ENCODE results near the gene APOL2. TPM values are rescaled to one million over a fixed set of nuclear protein-coding genes. Genes with fewer than 3 reads are reported as not detected.

Gene APOL2, protein sequence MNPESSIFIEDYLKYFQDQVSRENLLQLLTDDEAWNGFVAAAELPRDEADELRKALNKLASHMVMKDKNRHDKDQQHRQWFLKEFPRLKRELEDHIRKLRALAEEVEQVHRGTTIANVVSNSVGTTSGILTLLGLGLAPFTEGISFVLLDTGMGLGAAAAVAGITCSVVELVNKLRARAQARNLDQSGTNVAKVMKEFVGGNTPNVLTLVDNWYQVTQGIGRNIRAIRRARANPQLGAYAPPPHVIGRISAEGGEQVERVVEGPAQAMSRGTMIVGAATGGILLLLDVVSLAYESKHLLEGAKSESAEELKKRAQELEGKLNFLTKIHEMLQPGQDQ
- total RNA-seq: 18.8 and 19.3 TPM in 2 replicates
- long read RNA-seq, transcript APOL2-202 (5 exons, 2,551 nt): major isoform, 29 of 34 reads
- long read RNA-seq, partial matches to known transcripts: 0 of 34 reads
- long read RNA-seq, other reads (novel, unspliced or antisense): 4 of 34 reads

DNA sequence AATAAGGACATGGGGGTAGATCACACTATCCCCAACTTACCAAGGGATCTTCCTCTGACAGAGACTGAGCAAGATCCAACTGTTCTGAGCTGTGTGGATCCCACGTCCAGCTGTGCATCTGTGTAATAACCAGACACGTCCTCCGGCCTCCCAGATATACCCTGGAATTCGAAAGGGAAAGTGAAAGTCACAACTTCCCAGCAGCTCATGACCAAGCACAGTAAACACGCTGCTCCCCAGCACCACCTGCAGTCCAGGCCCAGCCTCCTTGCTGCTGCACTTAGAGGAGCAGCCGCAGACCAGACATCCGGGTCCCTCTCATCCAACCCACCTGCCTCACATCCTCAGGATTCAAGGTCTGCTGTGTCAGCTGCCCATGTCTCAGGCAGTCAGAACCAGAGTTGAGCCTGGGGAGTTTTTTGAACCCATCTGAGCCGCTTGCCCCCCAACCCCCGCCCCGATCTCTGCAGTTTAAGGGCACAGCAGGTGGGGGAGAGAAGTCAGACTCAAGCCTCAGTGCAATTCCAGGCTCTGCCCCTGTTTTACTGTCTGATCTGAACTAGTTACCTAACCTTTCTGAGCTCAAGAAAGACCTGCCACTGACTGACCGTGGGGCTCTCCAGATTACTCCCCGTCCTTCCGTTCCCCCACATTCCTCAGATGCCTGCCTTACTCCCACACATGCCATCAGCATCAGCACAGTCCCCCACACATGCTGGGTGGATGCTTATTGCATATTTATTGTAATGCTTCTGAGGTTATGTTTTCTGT lies at the start of gene APOL2:
Gene APOL2, minus strand, starts transcription at position 127 of the 771 bp plus-strand sequence. CDS start 6,365 bp downstream, outside the sequence.
- DNase-seq (ENCODE audit: low spot score, unreplicated experiment): peak; percentile 67
- TF ChIP-seq, protein P1, sequence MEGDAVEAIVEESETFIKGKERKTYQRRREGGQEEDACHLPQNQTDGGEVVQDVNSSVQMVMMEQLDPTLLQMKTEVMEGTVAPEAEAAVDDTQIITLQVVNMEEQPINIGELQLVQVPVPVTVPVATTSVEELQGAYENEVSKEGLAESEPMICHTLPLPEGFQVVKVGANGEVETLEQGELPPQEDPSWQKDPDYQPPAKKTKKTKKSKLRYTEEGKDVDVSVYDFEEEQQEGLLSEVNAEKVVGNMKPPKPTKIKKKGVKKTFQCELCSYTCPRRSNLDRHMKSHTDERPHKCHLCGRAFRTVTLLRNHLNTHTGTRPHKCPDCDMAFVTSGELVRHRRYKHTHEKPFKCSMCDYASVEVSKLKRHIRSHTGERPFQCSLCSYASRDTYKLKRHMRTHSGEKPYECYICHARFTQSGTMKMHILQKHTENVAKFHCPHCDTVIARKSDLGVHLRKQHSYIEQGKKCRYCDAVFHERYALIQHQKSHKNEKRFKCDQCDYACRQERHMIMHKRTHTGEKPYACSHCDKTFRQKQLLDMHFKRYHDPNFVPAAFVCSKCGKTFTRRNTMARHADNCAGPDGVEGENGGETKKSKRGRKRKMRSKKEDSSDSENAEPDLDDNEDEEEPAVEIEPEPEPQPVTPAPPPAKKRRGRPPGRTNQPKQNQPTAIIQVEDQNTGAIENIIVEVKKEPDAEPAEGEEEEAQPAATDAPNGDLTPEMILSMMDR (IDR thresholded peaks at IDR 0.05; ENCODE audit: unreplicated experiment): peak; percentile 70
- Mint-ChIP-seq H3K4me3 (ENCODE audit: low read depth) (peak within 1 kb of the TSS; percentile 92), H3K27me3 (no peaks in the 10 kb centered on the region), H3K9me3 (ENCODE audit: low read depth) (peaks cover 10% of the 10 kb centered on the region), H3K4me1 (ENCODE audit: low read depth) (peaks cover 29% of the 10 kb centered on the region), H3K36me3 (ENCODE audit: insufficient read depth) (peaks cover 13% of the 10 kb centered on the region), H3K27ac (peak within 1 kb of the TSS; percentile 95)

DNA sequence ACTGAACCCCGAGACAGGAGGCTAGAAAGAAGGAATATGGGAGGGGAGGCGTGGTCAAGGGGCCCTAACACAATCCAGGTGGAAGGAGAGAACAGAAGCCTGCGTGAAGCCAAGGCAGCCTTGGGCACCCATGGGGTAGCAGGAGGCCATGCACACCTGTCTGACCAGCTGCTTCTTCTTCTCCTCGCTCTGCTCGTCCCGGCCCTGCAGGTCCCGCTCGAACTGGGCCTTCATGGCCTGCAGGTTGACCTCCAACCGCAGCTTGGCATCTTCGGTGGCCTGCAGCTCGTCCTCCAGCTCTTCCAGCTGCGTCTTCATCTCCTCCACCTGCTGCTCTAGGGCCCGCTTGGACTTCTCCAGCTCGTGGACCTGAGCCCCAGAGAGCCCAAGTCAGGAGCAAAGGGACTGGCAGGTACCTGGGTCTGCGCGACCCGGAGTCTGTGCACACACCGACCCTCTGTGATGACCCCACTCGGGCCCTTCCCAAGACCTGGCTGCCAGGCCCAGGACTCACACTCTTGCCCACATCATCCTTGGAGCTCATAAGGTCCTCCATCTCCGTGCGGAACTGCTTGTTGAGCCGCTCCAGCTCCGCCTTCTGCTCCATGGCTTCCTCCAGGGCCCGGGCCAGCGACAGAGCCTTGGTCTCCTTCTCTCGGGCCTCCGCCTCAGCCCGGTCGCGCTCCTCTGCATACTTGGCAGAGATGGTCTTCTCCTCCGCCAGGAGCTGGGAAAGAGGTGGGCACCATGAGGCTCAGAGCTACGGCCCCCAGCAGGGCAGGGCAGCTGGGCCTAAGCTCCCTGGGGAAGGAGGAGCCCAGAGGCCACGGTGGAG lies 49.5 kb upstream of the APOL2 start:
- Mint-ChIP-seq H3K36me3 (ENCODE audit: insufficient read depth) (peaks cover 44% of the 10 kb centered on the region), H3K4me1 (ENCODE audit: low read depth) (no peaks in the 10 kb centered on the region), H3K4me3 (ENCODE audit: low read depth) (no peak overlapping the region), H3K27ac (no peak overlapping the region), H3K9me3 (ENCODE audit: low read depth) (peaks cover 5% of the 10 kb centered on the region), H3K27me3 (no peaks in the 10 kb centered on the region)
- TF ChIP-seq, protein P1 (IDR thresholded peaks at IDR 0.05; ENCODE audit: unreplicated experiment): no peak
- no peak for DNase-seq (ENCODE audit: low spot score, unreplicated experiment)

DNA sequence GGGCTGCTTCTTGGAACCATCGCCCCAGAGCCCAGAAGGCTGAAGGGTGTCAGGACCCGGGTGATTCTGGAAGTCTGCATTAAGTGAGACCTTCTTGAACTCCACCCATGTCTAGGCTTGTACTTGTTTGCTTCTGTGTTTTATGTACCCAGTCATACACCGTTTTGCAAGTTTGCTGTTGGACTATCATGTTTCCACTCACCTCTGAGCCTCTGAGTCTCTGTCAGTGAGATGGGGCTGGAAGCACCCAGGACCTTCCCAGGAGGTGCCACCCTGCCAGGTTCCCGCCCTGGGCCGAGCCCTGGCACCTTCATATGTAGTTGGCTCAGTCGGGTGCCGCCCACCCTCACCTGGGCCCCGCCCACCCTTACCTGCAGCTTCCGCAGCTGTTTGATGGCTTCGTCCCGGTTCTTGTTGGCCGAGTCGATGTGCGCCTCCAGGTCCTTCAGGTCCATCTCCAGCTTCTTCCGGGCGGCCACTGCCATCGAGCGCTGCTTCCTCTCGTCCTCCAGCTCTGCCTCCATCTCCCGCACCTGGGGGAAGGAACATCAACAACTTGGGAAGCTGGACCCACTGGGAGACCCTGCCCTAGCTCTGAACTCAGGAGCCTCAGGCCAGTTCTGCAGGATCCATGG lies 48.7 kb upstream of the APOL2 start:
- peaks cover 43% of the 10 kb centered on the region for H3K36me3 Mint-ChIP-seq (ENCODE audit: insufficient read depth)
- H3K9me3 Mint-ChIP-seq (ENCODE audit: low read depth): peaks cover 5% of the 10 kb centered on the region
- no peaks in the 10 kb centered on the region for H3K4me1 Mint-ChIP-seq (ENCODE audit: low read depth)
- DNase-seq (ENCODE audit: low spot score, unreplicated experiment): no peak
- H3K27me3 Mint-ChIP-seq: no peaks in the 10 kb centered on the region
- no peak overlapping the region for H3K27ac Mint-ChIP-seq
- no peak overlapping the region for H3K4me3 Mint-ChIP-seq (ENCODE audit: low read depth)
- TF ChIP-seq, protein P1 (IDR thresholded peaks at IDR 0.05; ENCODE audit: unreplicated experiment): no peak

DNA sequence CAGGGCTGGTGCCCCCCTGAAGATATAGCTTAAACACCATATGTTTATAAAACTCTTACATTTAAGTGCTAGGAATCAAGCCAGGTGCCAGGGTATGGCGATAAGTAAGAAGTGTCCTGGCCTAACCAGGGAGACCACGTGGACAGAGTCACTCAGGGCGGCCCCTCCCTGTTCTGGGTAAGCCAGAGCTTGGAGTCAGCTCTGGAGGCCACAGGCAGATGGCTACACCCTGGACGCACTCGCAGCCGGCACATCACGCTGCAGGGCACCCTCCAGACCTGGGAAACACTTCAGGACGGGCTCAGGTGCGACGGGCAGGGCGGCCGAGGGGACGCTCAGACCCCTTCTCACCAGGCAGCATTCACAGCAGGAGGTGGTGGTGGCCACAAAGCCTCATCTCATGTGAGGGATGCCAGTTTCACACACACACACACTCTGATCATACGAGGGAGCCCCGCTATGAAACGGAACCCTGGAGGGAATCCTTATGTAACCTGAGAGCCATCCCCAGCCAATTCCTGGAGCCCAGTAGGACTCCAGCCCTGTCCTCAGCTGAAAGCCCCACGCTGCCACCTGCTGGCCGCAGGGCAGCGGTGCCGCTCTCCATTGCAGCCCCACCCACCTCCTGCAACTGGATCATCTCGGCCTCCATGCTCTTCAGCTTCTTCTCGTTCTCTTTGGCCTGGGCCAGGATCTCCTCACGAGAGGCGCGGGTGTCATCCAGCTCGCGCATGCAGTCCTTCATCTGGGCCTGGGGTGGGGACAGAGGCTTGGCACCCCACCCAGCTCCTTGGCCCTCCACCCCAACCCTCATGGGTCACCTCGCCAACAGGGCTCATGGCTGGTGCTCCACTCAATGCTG lies 47.0 kb upstream of the APOL2 start:
- no peaks in the 10 kb centered on the region for H3K9me3 Mint-ChIP-seq (ENCODE audit: low read depth)
- H3K36me3 Mint-ChIP-seq (ENCODE audit: insufficient read depth): peaks cover 33% of the 10 kb centered on the region
- no peaks in the 10 kb centered on the region for H3K27me3 Mint-ChIP-seq
- TF ChIP-seq, protein P1 (IDR thresholded peaks at IDR 0.05; ENCODE audit: unreplicated experiment): peak; percentile 94
- H3K4me1 Mint-ChIP-seq (ENCODE audit: low read depth): no peaks in the 10 kb centered on the region
- no peak overlapping the region for H3K4me3 Mint-ChIP-seq (ENCODE audit: low read depth)
- H3K27ac Mint-ChIP-seq: no peak overlapping the region
- DNase-seq (ENCODE audit: low spot score, unreplicated experiment): peak; percentile 67

Measured in progenitor cell of endocrine pancreas (in vitro differentiated cells).